CD8-positive, alpha-beta memory T cell (primary cell): ENCODE measurements around the gene UIMC1. TPM values are rescaled to one million over a fixed set of nuclear protein-coding genes. Genes with fewer than 3 reads are reported as not detected.

Experiments
- CTCF ChIA-PET: fragments of 350-600 bp; sonication (Branson Sonifier 250); formaldehyde crosslinking; loops from one replicate; lab custom pipeline; 2021; ENCODE audit warnings: antibody characterized with exemption; lab: Charles Lee
- POLR2A ChIA-PET: fragments of 350-600 bp; sonication (Branson Sonifier 250); formaldehyde crosslinking; loops from one replicate; lab custom pipeline; 2021; ENCODE audit warnings: antibody characterized with exemption; lab: Charles Lee
- DNase-seq, 5 donors: peaks; one replicate each; pipeline versions ENCODE4 v3.0.0 to v3.0.0-alpha.2; 2020 to 2022; ENCODE audit warnings: mixed read lengths in 1 of 5
- H3K27ac ChIP-seq: one replicate; pipeline ENCODE4 v1.7.0; 2013; ENCODE audit warnings: low read depth, mild to moderate bottlenecking, low read length, moderate library complexity
- H3K27me3 ChIP-seq: 2 replicates; pipeline ENCODE4 v1.7.0; 2013; ENCODE audit warnings: low read length, mild to moderate bottlenecking; ENCODE audit not compliant: insufficient read depth, poor library complexity, severe bottlenecking
- H3K36me3 ChIP-seq: 2 replicates; pipeline ENCODE4 v1.7.0; 2013; ENCODE audit warnings: mild to moderate bottlenecking, low read length, moderate library complexity; ENCODE audit not compliant: insufficient read depth
- H3K4me1 ChIP-seq: 2 replicates; pipeline ENCODE4 v1.7.0; 2013; ENCODE audit warnings: mild to moderate bottlenecking, low read length, moderate library complexity; ENCODE audit not compliant: insufficient read depth
- H3K4me3 ChIP-seq: 2 replicates; pipeline ENCODE4 v1.7.0; 2013; ENCODE audit warnings: mild to moderate bottlenecking, low read length
- H3K9me3 ChIP-seq: 2 replicates; pipeline ENCODE4 v1.7.0; 2013; ENCODE audit warnings: mild to moderate bottlenecking, low read length
- H3K27ac Mint-ChIP-seq, 8 donors: one replicate each; pipeline ENCODE4 v1.8.0; 2020 to 2021; ENCODE audit warnings: mixed read lengths in 8 of 8, mild to moderate bottlenecking in 6 of 8, inconsistent platforms in 3 of 8, moderate library complexity in 3 of 8
- H3K27me3 Mint-ChIP-seq, 2 donors: one replicate each; pipeline ENCODE4 v1.8.0; 2020 to 2021; ENCODE audit warnings: mixed read lengths in 2 of 2, mild to moderate bottlenecking in 1 of 2, moderate library complexity in 1 of 2
- H3K36me3 Mint-ChIP-seq, 3 donors: one replicate each; pipeline ENCODE4 v1.8.0; 2020 to 2021; ENCODE audit warnings: mixed read lengths in 3 of 3, inconsistent platforms in 1 of 3, mild to moderate bottlenecking in 1 of 3
- H3K4me1 Mint-ChIP-seq, 3 donors: one replicate each; pipeline ENCODE4 v1.8.0; 2020 to 2021; ENCODE audit warnings: mixed read lengths in 3 of 3, inconsistent platforms in 1 of 3, mild to moderate bottlenecking in 1 of 3
- H3K4me3 Mint-ChIP-seq, 7 donors: one replicate each; pipeline ENCODE4 v1.8.0; 2020 to 2021; ENCODE audit warnings: mixed read lengths in 7 of 7, mild to moderate bottlenecking in 6 of 7, moderate library complexity in 4 of 7, inconsistent platforms in 2 of 7
- H3K9me3 Mint-ChIP-seq, 5 donors: one replicate each; pipeline ENCODE4 v1.8.0; 2020 to 2022; ENCODE audit warnings: mixed read lengths in 5 of 5, mild to moderate bottlenecking in 3 of 5, moderate library complexity in 2 of 5, inconsistent platforms in 1 of 5
- polyA plus RNA-seq: library from polyadenylated mRNA; unstranded; fragments of 300-500 nt; fragmentation: Illumina TruSeq; gene quantifications from one replicate; pipeline ENCODE4 v1.2.3, GENCODE V29; 2021
- total RNA-seq, 2 experiments: library from RNA; stranded (reverse); gene quantifications; one replicate each; pipeline ENCODE4 v1.2.3, GENCODE V29; 2021

Gene UIMC1
- total and polyA plus RNA-seq, 3 experiments from 2014 or later = 24.7 to 44.9 (median 39.2) TPM

- Histone ChIP-seq H3K9me3 (no peaks in the 10 kb centered on the region), H3K27me3 (peaks cover 21% of the 10 kb centered on the region), H3K36me3 (no peaks in the 10 kb centered on the region), H3K4me1 (no peaks in the 10 kb centered on the region), H3K27ac (no peak overlapping the region), H3K4me3 (no peak overlapping the region)
- Mint-ChIP-seq H3K9me3 (peaks cover 0 to 5% (median 2%) of the 10 kb centered on the region in 5 donors), H3K4me3 (no peak overlapping the region), H3K27me3 (peaks cover 15 to 32% of the 10 kb centered on the region in 2 donors), H3K27ac (no peak overlapping the region), H3K4me1 (peaks cover 2 to 10% (median 6%) of the 10 kb centered on the region in 3 donors), H3K36me3 (no peaks in the 10 kb centered on the region)
- DNase-seq = no peak
- POLR2A ChIA-PET = no interaction called here
- CTCF ChIA-PET = no interaction called here
These were observed 138.5 kb downstream of the UIMC1 start for GRCh38 chr5:176868126-176868525.

GRCh38 chr5:176866707-176867310 is 139.8 kb downstream of the UIMC1 start:
- Mint-ChIP-seq H3K9me3 (peaks cover 0 to 1% (median 0%) of the 10 kb centered on the region in 5 donors), H3K27ac (no peak overlapping the region), H3K27me3 (peaks cover 17 to 39% of the 10 kb centered on the region in 2 donors), H3K36me3 (no peaks in the 10 kb centered on the region), H3K4me3 (no peak overlapping the region), H3K4me1 (peaks cover 0 to 8% (median 4%) of the 10 kb centered on the region in 3 donors)
- ChIA-PET CTCF (no interaction called here), POLR2A (no interaction called here)
- Histone ChIP-seq H3K27me3 (peaks cover 32% of the 10 kb centered on the region), H3K9me3 (no peaks in the 10 kb centered on the region), H3K4me1 (no peaks in the 10 kb centered on the region), H3K27ac (no peak overlapping the region), H3K4me3 (no peak overlapping the region), H3K36me3 (no peaks in the 10 kb centered on the region)
- no peak for DNase-seq

- Histone ChIP-seq H3K9me3 (no peaks in the 10 kb centered on the region), H3K27ac (no peak overlapping the region), H3K36me3 (no peaks in the 10 kb centered on the region), H3K4me3 (no peak overlapping the region), H3K4me1 (no peaks in the 10 kb centered on the region), H3K27me3 (peaks cover 32% of the 10 kb centered on the region)
- no peaks in the 10 kb centered on the region for H3K36me3 Mint-ChIP-seq
- H3K4me1 Mint-ChIP-seq = peaks cover 0 to 8% (median 4%) of the 10 kb centered on the region in 3 donors
- DNase-seq = no peak
- peaks cover 22 to 42% of the 10 kb centered on the region in 2 donors for H3K27me3 Mint-ChIP-seq
- H3K4me3 Mint-ChIP-seq = no peak overlapping the region
- H3K9me3 Mint-ChIP-seq = peaks cover 0 to 1% (median 0%) of the 10 kb centered on the region in 5 donors
- ChIA-PET POLR2A (no interaction called here), CTCF (no interaction called here)
- no peak overlapping the region for H3K27ac Mint-ChIP-seq
These were observed 140.6 kb downstream of the UIMC1 start for GRCh38 chr5:176865964-176866363.

GRCh38 chr5:176864755-176865154 is 141.8 kb downstream of the UIMC1 start:
- H3K4me3 Mint-ChIP-seq = no peak overlapping the region
- H3K36me3 Mint-ChIP-seq = no peaks in the 10 kb centered on the region
- peaks cover 21 to 45% of the 10 kb centered on the region in 2 donors for H3K27me3 Mint-ChIP-seq
- Histone ChIP-seq H3K4me1 (no peaks in the 10 kb centered on the region), H3K36me3 (no peaks in the 10 kb centered on the region), H3K9me3 (no peaks in the 10 kb centered on the region), H3K4me3 (no peak overlapping the region), H3K27me3 (peaks cover 32% of the 10 kb centered on the region), H3K27ac (no peak overlapping the region)
- peaks cover 0 to under 1% (median 0%) of the 10 kb centered on the region in 3 donors for H3K4me1 Mint-ChIP-seq
- no peak overlapping the region for H3K27ac Mint-ChIP-seq
- ChIA-PET CTCF (no interaction called here), POLR2A (no interaction called here)
- H3K9me3 Mint-ChIP-seq = peaks cover 0 to 1% (median 0%) of the 10 kb centered on the region in 5 donors
- DNase-seq = no peak

GRCh38 chr5:176863765-176864098 is 142.8 kb downstream of the UIMC1 start:
- no peaks in the 10 kb centered on the region for H3K4me1 ChIP-seq
- DNase-seq = no peak
- Mint-ChIP-seq H3K27ac (peak overlapping the region in 1 of 8 donors; percentile 17), H3K4me1 (no peaks in the 10 kb centered on the region), H3K9me3 (peaks cover 0 to 1% (median 0%) of the 10 kb centered on the region in 5 donors), H3K4me3 (no peak overlapping the region), H3K27me3 (peaks cover 21 to 45% of the 10 kb centered on the region in 2 donors), H3K36me3 (no peaks in the 10 kb centered on the region)
- H3K9me3 ChIP-seq = no peaks in the 10 kb centered on the region
- H3K36me3 ChIP-seq = no peaks in the 10 kb centered on the region
- H3K27me3 ChIP-seq = peaks cover 32% of the 10 kb centered on the region
- H3K4me3 ChIP-seq = no peak overlapping the region
- POLR2A ChIA-PET = no interaction called here
- CTCF ChIA-PET = no interaction called here
- H3K27ac ChIP-seq = no peak overlapping the region

GRCh38 chr5:176863041-176863764 is 143.4 kb downstream of the UIMC1 start:
- H3K36me3 Mint-ChIP-seq = no peaks in the 10 kb centered on the region
- H3K9me3 Mint-ChIP-seq = peaks cover 0 to 1% (median 0%) of the 10 kb centered on the region in 5 donors
- no peaks in the 10 kb centered on the region for H3K4me1 ChIP-seq
- ChIA-PET CTCF (no interaction called here), POLR2A (no interaction called here)
- H3K4me1 Mint-ChIP-seq = no peaks in the 10 kb centered on the region
- no peaks in the 10 kb centered on the region for H3K9me3 ChIP-seq
- DNase-seq = no peak
- H3K27me3 Mint-ChIP-seq = peaks cover 21 to 51% of the 10 kb centered on the region in 2 donors
- H3K36me3 ChIP-seq = no peaks in the 10 kb centered on the region
- peaks cover 32% of the 10 kb centered on the region for H3K27me3 ChIP-seq
- no peak overlapping the region for H3K27ac Mint-ChIP-seq
- H3K27ac ChIP-seq = no peak overlapping the region
- no peak overlapping the region for H3K4me3 ChIP-seq
- no peak overlapping the region for H3K4me3 Mint-ChIP-seq

- H3K27me3 Mint-ChIP-seq = peaks cover 27 to 55% of the 10 kb centered on the region in 2 donors
- Histone ChIP-seq H3K4me3 (no peak overlapping the region), H3K27me3 (peaks cover 32% of the 10 kb centered on the region), H3K4me1 (no peaks in the 10 kb centered on the region), H3K9me3 (no peaks in the 10 kb centered on the region), H3K36me3 (no peaks in the 10 kb centered on the region), H3K27ac (no peak overlapping the region)
- ChIA-PET CTCF (no interaction called here), POLR2A (no interaction called here)
- H3K36me3 Mint-ChIP-seq = no peaks in the 10 kb centered on the region
- DNase-seq = no peak
- no peaks in the 10 kb centered on the region for H3K4me1 Mint-ChIP-seq
- H3K9me3 Mint-ChIP-seq = peaks cover 0 to 1% (median 0%) of the 10 kb centered on the region in 5 donors
- no peak overlapping the region for H3K27ac Mint-ChIP-seq
- no peak overlapping the region for H3K4me3 Mint-ChIP-seq
These were observed 144.1 kb downstream of the UIMC1 start for GRCh38 chr5:176862330-176862995.

GRCh38 chr5:176861276-176861675 is 145.3 kb downstream of the UIMC1 start:
- Histone ChIP-seq H3K9me3 (no peaks in the 10 kb centered on the region), H3K36me3 (no peaks in the 10 kb centered on the region), H3K4me1 (no peaks in the 10 kb centered on the region), H3K4me3 (no peak overlapping the region), H3K27ac (no peak overlapping the region), H3K27me3 (peaks cover 30% of the 10 kb centered on the region)
- H3K9me3 Mint-ChIP-seq = peaks cover 0 to 1% (median 0%) of the 10 kb centered on the region in 5 donors
- CTCF ChIA-PET = no interaction called here
- peaks cover 21 to 52% of the 10 kb centered on the region in 2 donors for H3K27me3 Mint-ChIP-seq
- POLR2A ChIA-PET = no interaction called here
- no peaks in the 10 kb centered on the region for H3K36me3 Mint-ChIP-seq
- no peaks in the 10 kb centered on the region for H3K4me1 Mint-ChIP-seq
- DNase-seq = no peak
- no peak overlapping the region for H3K27ac Mint-ChIP-seq
- no peak overlapping the region for H3K4me3 Mint-ChIP-seq
